OCI-LY3 (cell line): ENCODE results near the gene FKBP5.
A peak's percentile ranks its signal among the peaks of the same experiment; 100 is the strongest.

Experiments used
- H2AFZ ChIP-seq: fragments of 200-600, 300-600 bp; shearing (Covaris generic); 2 replicates; pipeline ENCODE4 v1.6.0; 2014; ENCODE audit warnings: antibody characterized with exemption, low read depth, low read length
- H3K27ac ChIP-seq: fragments of 200-600, 300-600 bp; sonication (generic); 2 replicates; pipeline ENCODE4 v1.5.1; 2014; ENCODE audit warnings: mild to moderate bottlenecking, low read length, moderate library complexity, mixed read lengths
- H3K27me3 ChIP-seq: fragments of 200-600, 300-600 bp; sonication (generic); 2 replicates; pipeline ENCODE4 v1.6.1; 2014; ENCODE audit warnings: low read depth, low read length, mixed read lengths
- H3K36me3 ChIP-seq: fragments of 200-600, 300-600 bp; sonication (generic); replicated peaks from 2 replicates; pipeline ENCODE3; 2014; ENCODE audit warnings: low read depth, low read length, mixed read lengths
- H3K4me1 ChIP-seq: fragments of 300-600, 200-600 bp; sonication (generic); 2 replicates; pipeline ENCODE4 v1.6.1; 2014; ENCODE audit warnings: low read length, mixed read lengths
- H3K4me2 ChIP-seq: fragments of 200-600, 300-600 bp; sonication (generic); 2 replicates; pipeline ENCODE4 v1.6.1; 2014; ENCODE audit warnings: low read length, mixed read lengths
- H3K4me3 ChIP-seq: fragments of 300-600, 200-600 bp; sonication (generic); 2 replicates; pipeline ENCODE4 v1.5.1; 2014; ENCODE audit warnings: antibody characterized with exemption, mild to moderate bottlenecking, low read length, moderate library complexity
- H3K79me2 ChIP-seq: fragments of 300-600, 200-600 bp; shearing (Covaris generic); 2 replicates; pipeline ENCODE4 v1.6.1; 2014; ENCODE audit warnings: mild to moderate bottlenecking, low read length, mixed read lengths
- H3K9ac ChIP-seq: fragments of 300-600, 200-600 bp; shearing (Covaris generic); 2 replicates; pipeline ENCODE4 v1.6.0; 2014; ENCODE audit warnings: mild to moderate bottlenecking, low read length, moderate library complexity
- H3K9me3 ChIP-seq: fragments of 200-600, 300-600 bp; shearing (Covaris generic); 2 replicates; pipeline ENCODE4 v1.6.1; 2014; ENCODE audit warnings: low read length, mixed read lengths; ENCODE audit not compliant: insufficient read depth
- H4K20me1 ChIP-seq: fragments of 200-600, 300-600 bp; sonication (generic); 2 replicates; pipeline ENCODE4 v1.6.1; 2016; ENCODE audit warnings: low read length, mixed read lengths; ENCODE audit not compliant: insufficient read depth
- EZH2phosphoT487 ChIP-seq: fragments of 200-600 bp; shearing (Covaris generic); IDR thresholded peaks from 2 replicates; pipeline ENCODE4 v1.6.1; 2018; ENCODE audit warnings: antibody characterized with exemption, mixed run types, low read depth
- TF ChIP-seq, protein P1 (sequence below): fragments of 200-600, 300-600 bp; sonication (generic); IDR thresholded peaks from 2 replicates; pipeline ENCODE4 v1.5.1; 2014; ENCODE audit warnings: antibody characterized with exemption, low read length, low read depth

Gene FKBP5

DNA sequence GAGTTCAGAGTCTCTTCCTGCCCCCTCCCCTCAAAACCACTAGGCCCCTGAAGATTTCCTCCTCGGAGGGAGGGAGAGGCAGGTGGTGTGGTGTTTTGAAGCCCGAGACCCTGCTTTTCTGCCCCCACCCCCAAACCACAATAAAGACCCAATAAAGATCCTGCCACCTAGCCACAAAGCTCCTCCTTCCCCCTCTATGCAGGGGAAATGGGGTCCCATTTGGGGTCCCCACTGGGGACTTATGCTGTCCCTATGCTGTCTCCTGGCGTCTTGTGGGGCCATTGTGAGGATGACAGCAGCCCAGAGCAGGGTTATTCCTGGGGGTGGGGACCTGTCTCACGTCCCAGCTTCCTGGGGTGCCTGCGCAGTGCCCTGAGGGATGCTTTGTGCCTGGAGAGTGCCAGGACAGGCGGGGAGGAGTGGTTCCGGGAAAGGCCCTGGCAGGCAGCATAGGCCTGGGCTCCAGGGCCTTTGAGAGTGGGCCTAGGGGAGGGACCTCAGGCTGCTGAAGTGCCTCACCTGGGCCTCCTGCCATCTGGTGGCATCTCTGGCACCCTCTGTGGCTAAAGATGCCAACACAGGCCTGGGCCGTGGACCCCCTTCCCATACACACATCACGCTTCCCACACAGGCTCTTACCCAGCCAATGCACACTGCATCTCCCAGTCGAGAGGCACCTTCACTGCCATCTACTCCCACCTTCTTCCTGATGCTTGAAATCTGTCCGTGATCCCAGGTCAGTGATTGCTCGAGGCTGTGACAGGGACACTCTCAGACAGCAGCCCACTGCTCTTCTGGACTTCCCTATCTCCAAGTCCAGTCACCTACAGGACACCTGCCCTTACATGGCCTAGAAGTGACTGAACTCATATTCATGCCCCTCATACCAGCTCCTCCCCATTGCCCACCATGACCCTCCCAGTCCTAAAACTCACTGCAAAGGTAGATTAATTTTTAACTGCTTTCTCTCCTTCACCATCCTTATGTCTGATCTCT is 40.3 kb upstream of the FKBP5 start:
- H4K20me1 ChIP-seq, result no peaks in the 10 kb centered on the region
- peak overlapping the region; percentile 94 for H3K27ac ChIP-seq
- peak overlapping the region; percentile 90 for H3K9ac ChIP-seq
- H2AFZ ChIP-seq, result peak overlapping the region; percentile 14; the same call in 1 of the 2 replicates
- no peaks in the 10 kb centered on the region for H3K9me3 ChIP-seq
- H3K4me1 ChIP-seq, result peaks cover 62% of the 10 kb centered on the region
- peaks cover 20% of the 10 kb centered on the region for H3K79me2 ChIP-seq
- peak overlapping the region; percentile 99 for H3K4me2 ChIP-seq
- H3K4me3 ChIP-seq, result peak overlapping the region; percentile 86
- H3K27me3 ChIP-seq, result no peaks in the 10 kb centered on the region
- H3K36me3 ChIP-seq, result no peaks in the 10 kb centered on the region
- TF ChIP-seq, protein P1, sequence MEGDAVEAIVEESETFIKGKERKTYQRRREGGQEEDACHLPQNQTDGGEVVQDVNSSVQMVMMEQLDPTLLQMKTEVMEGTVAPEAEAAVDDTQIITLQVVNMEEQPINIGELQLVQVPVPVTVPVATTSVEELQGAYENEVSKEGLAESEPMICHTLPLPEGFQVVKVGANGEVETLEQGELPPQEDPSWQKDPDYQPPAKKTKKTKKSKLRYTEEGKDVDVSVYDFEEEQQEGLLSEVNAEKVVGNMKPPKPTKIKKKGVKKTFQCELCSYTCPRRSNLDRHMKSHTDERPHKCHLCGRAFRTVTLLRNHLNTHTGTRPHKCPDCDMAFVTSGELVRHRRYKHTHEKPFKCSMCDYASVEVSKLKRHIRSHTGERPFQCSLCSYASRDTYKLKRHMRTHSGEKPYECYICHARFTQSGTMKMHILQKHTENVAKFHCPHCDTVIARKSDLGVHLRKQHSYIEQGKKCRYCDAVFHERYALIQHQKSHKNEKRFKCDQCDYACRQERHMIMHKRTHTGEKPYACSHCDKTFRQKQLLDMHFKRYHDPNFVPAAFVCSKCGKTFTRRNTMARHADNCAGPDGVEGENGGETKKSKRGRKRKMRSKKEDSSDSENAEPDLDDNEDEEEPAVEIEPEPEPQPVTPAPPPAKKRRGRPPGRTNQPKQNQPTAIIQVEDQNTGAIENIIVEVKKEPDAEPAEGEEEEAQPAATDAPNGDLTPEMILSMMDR, result peak; percentile 42
- no peak for TF ChIP-seq EZH2phosphoT487

GRCh38 chr6:35727935-35728682 is 39.4 kb upstream of the FKBP5 start:
- TF ChIP-seq, protein P1, result no peak
- no peak for TF ChIP-seq EZH2phosphoT487
- Histone ChIP-seq H3K4me2 (peak overlapping the region; percentile 99), H3K4me1 (peaks cover 60% of the 10 kb centered on the region), H3K36me3 (no peaks in the 10 kb centered on the region), H4K20me1 (no peaks in the 10 kb centered on the region), H3K9me3 (no peaks in the 10 kb centered on the region), H3K79me2 (peaks cover 20% of the 10 kb centered on the region), H3K9ac (peak overlapping the region; percentile 90), H3K27ac (peak overlapping the region; percentile 94), H2AFZ (peak overlapping the region; percentile 72; the same call in 1 of the 2 replicates), H3K4me3 (peak overlapping the region; percentile 86), H3K27me3 (no peaks in the 10 kb centered on the region)

DNA sequence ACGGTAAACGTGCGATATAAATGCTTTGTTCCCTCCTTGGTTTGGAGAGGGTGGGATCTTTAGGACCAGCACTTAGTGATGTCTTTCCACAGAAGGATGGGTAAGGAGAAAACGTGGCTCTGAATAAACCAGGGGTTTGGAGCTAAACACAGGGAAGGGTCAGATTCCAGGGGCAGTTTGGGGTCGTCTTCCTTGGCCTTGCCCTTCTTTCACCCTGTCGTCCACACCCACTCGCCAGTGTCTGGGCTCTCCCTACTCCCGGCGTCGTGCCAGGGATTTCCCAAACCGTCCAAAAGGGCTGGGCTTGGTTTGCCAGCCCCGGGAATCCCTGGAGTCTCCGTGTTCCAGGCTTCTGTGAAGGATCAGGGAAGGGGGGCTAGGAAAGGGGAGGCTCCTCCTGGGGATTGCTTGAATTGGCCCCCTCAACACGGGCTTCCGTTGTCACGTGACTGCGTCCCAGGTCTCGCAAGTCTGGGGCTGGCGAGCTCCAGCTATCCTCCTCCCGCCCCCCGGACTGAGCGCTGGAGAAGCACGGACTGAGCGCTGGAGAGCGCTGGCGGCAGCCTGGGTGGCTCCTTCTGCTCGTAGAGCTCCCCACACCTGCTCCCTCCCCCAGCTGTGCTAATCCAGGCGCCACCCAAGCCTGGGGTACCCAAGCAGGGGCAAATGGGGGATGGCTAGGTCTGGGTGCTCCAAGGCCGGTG is 38.7 kb upstream of the FKBP5 start:
- H2AFZ ChIP-seq, result peak overlapping the region; percentile 39; the same call in 1 of the 2 replicates
- peak overlapping the region; percentile 99 for H3K4me2 ChIP-seq
- H3K27me3 ChIP-seq, result no peaks in the 10 kb centered on the region
- no peaks in the 10 kb centered on the region for H3K36me3 ChIP-seq
- H3K9ac ChIP-seq, result peak overlapping the region; percentile 90
- TF ChIP-seq, protein P1, result no peak
- TF ChIP-seq EZH2phosphoT487, result no peak
- peaks cover 14% of the 10 kb centered on the region for H3K79me2 ChIP-seq
- H3K9me3 ChIP-seq, result no peaks in the 10 kb centered on the region
- H3K4me1 ChIP-seq, result peaks cover 53% of the 10 kb centered on the region
- H4K20me1 ChIP-seq, result no peaks in the 10 kb centered on the region
- peak overlapping the region; percentile 94 for H3K27ac ChIP-seq
- peak overlapping the region; percentile 86 for H3K4me3 ChIP-seq
